GM19240 (cell line): ENCODE data around the gene NIM1K.
"Not testable (repeated sequence)": the region's sequence is repeated elsewhere in the genome, so short reads cannot be mapped to it uniquely, and the experiment has no call there.

ENCODE experiments used
- DNase-seq: peaks from one replicate; pipeline ENCODE4 v3.0.0; 2011; ENCODE audit warnings: low spot score; ENCODE audit not compliant: insufficient read length

Gene NIM1K

DNA sequence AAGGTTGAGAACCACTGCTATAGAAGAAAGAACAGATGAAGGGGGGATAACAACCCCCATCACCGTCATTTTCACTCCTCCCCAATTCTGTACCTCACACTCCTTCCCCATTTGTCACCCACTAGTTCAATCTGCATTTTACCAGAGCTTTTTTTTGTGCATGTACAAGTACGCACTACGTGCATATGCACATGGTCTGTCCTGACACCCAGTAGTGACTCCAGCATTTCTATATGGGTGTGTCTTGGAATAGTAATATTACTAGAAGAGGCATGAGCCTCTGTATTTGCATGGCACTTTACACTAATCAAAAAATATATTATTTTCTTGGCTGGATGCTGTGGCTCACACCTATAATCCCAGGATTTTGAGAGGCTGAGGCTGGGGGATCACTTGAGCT lies 38.7 kb downstream of the NIM1K start:
- no peak for DNase-seq

DNA sequence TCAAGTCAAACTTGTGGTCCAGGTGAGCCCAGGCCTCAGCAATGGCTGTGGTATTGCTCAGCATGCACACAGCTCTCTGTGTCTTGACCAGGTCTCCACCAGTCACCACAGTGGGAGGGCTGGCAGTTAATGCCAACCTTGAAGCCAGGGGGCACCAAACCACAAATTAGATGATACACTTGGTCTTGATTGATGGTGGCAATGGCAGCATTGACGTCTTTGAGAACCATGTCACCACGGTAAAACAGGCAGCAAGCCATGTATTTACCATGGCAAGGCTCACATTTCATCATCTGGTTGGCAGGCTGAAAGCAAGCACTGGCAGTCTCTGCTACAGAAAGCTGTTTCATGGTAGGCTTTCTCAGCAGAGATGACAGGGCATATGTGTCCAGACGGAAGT lies 40.0 kb downstream of the NIM1K start:
- DNase-seq, result no peak

- no peak for DNase-seq
These were observed 41.2 kb downstream of the NIM1K start for GRCh38 chr5:43232943-43233833.

DNA sequence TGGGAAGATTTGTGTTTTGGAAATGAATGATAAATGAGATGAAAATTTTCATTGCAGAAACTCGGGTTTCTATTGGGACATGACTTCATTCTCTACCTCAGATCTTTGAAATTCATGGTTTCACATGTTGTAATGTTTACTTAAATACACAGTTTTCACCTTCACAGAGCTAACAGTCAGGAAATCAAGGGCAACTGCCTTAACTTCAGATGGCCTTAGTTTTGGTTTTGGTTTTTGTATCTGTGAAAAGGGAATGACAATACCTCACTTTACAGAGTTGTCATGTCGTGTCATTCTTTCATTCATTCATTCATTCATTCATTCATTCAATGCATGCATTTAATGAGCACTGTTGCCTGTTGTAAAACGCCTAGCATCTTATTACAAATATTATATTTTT lies 41.9 kb downstream of the NIM1K start:
- DNase-seq, result no peak

GRCh38 chr5:43236653-43237355 lies 44.8 kb downstream of the NIM1K start:
- no peak for DNase-seq

DNA sequence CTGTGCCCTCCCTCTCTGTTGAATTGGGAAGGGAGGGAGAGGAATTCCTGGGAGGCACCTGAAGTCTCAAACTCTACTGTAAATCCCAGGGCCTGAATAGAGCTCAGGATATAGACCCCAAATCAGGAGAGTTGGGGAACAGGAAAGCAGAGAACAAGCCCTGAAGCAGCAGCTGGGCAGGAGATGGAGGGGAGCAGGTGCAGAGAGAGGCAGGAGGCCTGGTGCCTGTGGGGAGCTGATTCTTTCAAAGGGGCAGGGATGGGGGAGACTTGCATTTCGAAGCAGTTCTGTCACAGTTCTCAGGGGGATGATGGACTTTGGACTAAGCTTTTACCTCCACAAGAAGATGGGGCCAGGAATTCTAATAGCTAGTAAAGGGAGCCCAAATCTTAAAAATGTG lies 50.2 kb downstream of the NIM1K start:
- no peak for DNase-seq

GRCh38 chr5:43243270-43243669 lies 51.2 kb downstream of the NIM1K start:
- DNase-seq, result no peak

DNA sequence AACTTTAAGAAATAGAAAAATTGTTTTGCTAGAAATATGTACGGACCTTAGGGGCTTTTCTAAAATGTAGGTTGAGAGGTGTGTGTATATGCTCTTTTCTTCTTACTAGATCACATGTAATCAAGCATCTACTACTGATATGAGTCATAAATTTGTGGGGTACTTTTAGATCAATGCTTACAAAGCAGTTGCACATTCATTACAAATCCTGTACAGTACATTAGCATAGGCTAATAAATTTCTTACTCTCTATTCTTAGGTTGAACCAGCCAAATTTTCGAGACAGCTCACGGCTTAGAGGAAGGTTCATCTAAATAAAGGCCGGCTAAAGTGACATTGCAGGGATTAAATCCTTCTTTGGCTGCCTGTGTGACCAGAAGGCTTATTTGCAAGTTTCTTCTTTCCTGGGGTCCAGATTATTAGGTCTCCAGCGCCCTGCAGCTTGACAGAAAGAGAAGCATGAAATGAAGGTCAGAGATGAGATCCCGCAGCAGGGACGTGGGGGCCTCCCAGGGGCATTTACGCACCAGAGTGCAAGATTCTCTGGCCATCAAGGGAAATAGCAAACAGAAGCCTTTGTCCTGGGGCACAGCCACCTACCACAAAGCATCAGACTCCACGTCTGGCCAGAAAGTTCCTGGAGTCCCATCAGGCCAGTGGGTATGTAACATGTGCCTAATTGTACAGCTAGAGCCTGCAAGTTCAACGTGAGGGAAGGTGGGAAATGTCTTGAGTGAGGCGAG lies 53.0 kb downstream of the NIM1K start:
- no peak for DNase-seq

- no peak for DNase-seq
These were observed 53.8 kb downstream of the NIM1K start for GRCh38 chr5:43245724-43246385.

- DNase-seq, result no peak
These were observed 59.7 kb downstream of the NIM1K start for GRCh38 chr5:43251754-43252153.

DNA sequence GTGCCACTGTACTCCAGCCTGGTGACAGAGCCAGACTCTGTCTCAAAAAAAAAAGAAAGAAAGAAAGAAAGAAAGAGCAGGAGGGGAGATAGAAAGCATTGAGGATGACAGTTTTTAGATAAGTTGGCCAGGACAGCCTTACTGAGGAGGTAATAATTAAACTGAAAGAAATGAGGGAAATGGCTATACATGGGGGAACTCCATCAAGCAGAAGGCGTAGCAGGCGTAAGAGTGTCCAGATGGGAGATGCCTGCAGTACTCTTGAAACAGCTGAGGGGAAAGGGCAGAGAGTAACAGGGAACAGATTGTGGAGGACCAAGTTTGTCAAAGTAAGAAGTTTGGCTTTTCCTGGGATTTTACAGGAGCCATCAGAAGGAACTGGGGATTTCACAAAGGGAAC lies 63.7 kb downstream of the NIM1K start:
- no peak for DNase-seq

GRCh38 chr5:43256261-43256966 lies 64.4 kb downstream of the NIM1K start:
- DNase-seq, result no peak

GRCh38 chr5:43258116-43258515 lies 66.1 kb downstream of the NIM1K start:
- DNase-seq, result no peak

GRCh38 chr5:43262269-43262668 lies 70.2 kb downstream of the NIM1K start:
- not testable (repeated sequence) for DNase-seq

- DNase-seq, result no peak
These were observed 76.3 kb downstream of the NIM1K start for GRCh38 chr5:43268188-43268820.

DNA sequence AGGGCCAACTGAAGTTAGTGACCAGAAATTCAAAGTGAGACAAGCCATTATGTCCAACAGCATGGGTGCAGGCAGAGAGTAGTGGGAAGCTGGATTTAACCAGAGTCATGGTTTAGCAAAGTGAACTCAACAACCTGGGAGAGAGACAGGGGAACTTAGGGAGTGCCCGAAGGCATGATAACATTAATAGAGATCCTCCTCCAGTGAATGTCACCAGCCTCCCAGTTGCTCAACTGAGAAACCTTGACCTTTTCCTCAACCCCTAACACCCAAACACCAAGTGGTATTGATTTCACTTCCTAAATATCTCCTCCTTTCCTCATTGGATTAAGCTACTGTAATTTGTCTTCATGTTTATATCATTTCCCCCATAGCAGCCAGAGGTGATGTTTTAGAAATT lies 78.6 kb downstream of the NIM1K start:
- no peak for DNase-seq

DNA sequence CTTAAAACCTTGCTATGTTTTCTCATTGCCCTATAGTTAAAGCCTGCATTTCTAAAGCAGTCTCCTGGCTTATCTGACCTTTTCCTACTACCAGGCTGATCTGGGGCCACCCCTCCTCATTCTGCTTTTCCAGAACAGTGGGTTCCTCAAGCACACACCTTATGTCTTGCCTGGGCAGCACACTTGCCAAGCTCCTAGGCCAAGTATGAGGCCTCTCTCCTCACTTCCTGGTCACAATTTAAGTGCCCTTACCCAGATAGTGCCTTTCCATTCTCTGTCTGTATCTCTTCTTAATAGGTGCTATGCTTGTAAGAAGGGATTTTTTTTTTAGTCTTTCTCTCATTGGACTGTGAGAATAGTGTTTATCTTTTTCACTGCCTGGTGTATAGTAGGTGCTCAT lies 81.5 kb downstream of the NIM1K start:
- DNase-seq, result no peak

GRCh38 chr5:43274435-43275114 lies 82.5 kb downstream of the NIM1K start:
- DNase-seq, result no peak

DNA sequence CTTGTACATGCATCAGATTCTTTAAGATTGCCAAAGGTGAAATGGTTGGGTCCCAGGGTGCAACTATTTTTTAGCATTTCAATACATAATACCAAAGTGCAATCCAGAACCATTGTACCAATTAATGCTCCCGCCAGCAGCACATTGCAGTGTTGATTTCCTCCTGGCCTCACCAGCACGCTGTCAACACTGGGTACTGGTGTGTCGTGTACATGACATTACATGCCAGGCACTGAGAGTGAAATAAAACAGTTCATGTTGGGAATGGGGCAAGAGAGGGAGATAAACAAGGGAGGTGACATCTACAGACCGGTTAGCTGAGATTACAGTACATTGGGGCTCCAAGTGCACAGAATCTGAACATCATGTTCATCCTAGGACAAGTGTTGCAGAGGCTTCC lies 83.4 kb downstream of the NIM1K start:
- DNase-seq, result no peak
